ENCODE results near the gene PROCR.
"Not testable (repeated sequence)": the region's sequence is repeated elsewhere in the genome, so short reads cannot be mapped to it uniquely, and the experiment has no call there.

Gene PROCR

DNA sequence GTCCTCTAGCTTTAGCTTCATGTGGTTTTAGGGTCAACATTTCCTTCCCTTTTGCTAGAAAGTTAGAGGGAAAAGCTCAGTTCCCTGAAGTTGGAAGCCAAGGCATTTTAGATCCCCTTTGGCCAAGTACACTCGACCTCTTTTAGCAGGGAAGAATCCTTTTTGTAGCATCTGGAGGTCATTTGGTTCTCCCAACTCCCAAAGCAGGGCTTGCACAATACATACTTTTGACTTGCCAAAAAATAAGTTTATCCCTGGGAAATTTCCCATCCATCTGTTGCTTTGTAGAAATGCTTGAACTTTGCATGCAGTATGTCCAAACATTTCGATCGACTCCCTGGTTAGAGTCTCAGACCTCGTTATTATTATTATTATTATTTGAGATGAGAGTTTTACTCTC, 20.1 kb upstream of the PROCR start:
- TF ChIP-seq GABPA (IDR thresholded peaks at IDR 0.05; ENCODE audit: low read depth) = no peak
- TF ChIP-seq POLR2AphosphoS5 (IDR thresholded peaks at IDR 0.05; ENCODE audit: low read depth) = no peak
- TF ChIP-seq, protein P1, sequence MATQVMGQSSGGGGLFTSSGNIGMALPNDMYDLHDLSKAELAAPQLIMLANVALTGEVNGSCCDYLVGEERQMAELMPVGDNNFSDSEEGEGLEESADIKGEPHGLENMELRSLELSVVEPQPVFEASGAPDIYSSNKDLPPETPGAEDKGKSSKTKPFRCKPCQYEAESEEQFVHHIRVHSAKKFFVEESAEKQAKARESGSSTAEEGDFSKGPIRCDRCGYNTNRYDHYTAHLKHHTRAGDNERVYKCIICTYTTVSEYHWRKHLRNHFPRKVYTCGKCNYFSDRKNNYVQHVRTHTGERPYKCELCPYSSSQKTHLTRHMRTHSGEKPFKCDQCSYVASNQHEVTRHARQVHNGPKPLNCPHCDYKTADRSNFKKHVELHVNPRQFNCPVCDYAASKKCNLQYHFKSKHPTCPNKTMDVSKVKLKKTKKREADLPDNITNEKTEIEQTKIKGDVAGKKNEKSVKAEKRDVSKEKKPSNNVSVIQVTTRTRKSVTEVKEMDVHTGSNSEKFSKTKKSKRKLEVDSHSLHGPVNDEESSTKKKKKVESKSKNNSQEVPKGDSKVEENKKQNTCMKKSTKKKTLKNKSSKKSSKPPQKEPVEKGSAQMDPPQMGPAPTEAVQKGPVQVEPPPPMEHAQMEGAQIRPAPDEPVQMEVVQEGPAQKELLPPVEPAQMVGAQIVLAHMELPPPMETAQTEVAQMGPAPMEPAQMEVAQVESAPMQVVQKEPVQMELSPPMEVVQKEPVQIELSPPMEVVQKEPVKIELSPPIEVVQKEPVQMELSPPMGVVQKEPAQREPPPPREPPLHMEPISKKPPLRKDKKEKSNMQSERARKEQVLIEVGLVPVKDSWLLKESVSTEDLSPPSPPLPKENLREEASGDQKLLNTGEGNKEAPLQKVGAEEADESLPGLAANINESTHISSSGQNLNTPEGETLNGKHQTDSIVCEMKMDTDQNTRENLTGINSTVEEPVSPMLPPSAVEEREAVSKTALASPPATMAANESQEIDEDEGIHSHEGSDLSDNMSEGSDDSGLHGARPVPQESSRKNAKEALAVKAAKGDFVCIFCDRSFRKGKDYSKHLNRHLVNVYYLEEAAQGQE (IDR thresholded peaks at IDR 0.05; ENCODE audit: insufficient replicate concordance, low read depth) = no peak
- TF ChIP-seq, protein P2, sequence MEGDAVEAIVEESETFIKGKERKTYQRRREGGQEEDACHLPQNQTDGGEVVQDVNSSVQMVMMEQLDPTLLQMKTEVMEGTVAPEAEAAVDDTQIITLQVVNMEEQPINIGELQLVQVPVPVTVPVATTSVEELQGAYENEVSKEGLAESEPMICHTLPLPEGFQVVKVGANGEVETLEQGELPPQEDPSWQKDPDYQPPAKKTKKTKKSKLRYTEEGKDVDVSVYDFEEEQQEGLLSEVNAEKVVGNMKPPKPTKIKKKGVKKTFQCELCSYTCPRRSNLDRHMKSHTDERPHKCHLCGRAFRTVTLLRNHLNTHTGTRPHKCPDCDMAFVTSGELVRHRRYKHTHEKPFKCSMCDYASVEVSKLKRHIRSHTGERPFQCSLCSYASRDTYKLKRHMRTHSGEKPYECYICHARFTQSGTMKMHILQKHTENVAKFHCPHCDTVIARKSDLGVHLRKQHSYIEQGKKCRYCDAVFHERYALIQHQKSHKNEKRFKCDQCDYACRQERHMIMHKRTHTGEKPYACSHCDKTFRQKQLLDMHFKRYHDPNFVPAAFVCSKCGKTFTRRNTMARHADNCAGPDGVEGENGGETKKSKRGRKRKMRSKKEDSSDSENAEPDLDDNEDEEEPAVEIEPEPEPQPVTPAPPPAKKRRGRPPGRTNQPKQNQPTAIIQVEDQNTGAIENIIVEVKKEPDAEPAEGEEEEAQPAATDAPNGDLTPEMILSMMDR (IDR thresholded peaks at IDR 0.05; ENCODE audit: insufficient read depth, low read length) = no peak
- no peak for TF ChIP-seq SPI1 (IDR thresholded peaks at IDR 0.05; ENCODE audit: borderline replicate concordance, low read depth)
- H3K27me3 ChIP-seq (ENCODE audit: insufficient read depth, poor library complexity, severe bottlenecking) = no peaks in the 10 kb centered on the region
- no peak for DNase-seq (ENCODE audit: low read depth in 1 of 2, low spot score in 1 of 2)
- no peak overlapping the region for H3K4me3 ChIP-seq (replicated peaks; ENCODE audit: insufficient read depth, low read length)
- H3K27ac ChIP-seq (replicated peaks) = no peak overlapping the region

DNA sequence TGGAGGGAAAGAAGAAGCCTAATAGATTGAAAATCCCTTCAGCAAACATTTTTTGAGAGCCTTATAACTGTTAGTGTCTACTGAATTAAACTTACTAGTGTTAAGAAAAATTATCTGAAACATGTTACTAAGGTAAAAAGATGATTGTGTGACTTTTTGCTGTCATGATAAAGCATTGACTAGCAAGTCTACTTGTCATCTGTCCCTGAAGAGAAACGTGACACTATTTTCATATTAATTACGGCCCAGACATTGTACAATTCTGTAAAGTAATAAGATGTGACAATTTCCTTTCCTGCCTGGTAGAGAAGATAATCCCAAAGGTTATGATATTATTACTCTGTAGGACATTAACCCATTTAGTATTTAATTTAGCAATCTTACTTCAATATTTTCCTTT, 15.9 kb upstream of the PROCR start:
- H3K27me3 ChIP-seq (ENCODE audit: insufficient read depth, poor library complexity, severe bottlenecking) = no peaks in the 10 kb centered on the region
- H3K4me3 ChIP-seq (replicated peaks; ENCODE audit: insufficient read depth, low read length) = no peak overlapping the region
- H3K27ac ChIP-seq (replicated peaks) = no peak overlapping the region
- no peak for DNase-seq (ENCODE audit: low read depth in 1 of 2, low spot score in 1 of 2)
- no peak for TF ChIP-seq SPI1 (IDR thresholded peaks at IDR 0.05; ENCODE audit: borderline replicate concordance, low read depth)
- TF ChIP-seq, protein P1 (IDR thresholded peaks at IDR 0.05; ENCODE audit: insufficient replicate concordance, low read depth) = no peak
- no peak for TF ChIP-seq GABPA (IDR thresholded peaks at IDR 0.05; ENCODE audit: low read depth)
- TF ChIP-seq, protein P2 (IDR thresholded peaks at IDR 0.05; ENCODE audit: insufficient read depth, low read length) = no peak
- TF ChIP-seq POLR2AphosphoS5 (IDR thresholded peaks at IDR 0.05; ENCODE audit: low read depth) = no peak

DNA sequence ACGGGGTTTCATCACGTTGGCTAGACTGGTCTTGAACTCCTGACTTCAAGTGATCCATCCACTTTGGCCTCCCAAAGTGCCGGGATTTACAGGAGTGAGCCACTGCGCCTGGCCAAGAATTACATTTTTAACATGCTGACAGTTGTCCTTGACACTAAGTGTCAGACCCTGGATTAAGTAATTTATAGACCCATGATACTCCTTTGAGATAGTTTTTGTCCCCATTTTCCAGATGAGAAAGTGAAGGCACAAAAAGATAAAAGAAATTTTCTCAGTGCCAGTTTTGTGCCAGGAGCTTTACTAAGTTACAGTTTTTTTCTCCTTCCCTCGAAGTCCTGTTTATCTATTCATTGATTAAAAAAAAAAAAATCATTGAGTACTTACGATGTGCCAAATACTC, 14.9 kb upstream of the PROCR start:
- Histone ChIP-seq H3K4me3 (replicated peaks; ENCODE audit: insufficient read depth, low read length) (no peak overlapping the region), H3K27ac (replicated peaks) (no peak overlapping the region), H3K27me3 (ENCODE audit: insufficient read depth, poor library complexity, severe bottlenecking) (no peaks in the 10 kb centered on the region)
- TF ChIP-seq SPI1 (IDR thresholded peaks at IDR 0.05; ENCODE audit: borderline replicate concordance, low read depth) (no peak), GABPA (IDR thresholded peaks at IDR 0.05; ENCODE audit: low read depth) (no peak), POLR2AphosphoS5 (IDR thresholded peaks at IDR 0.05; ENCODE audit: low read depth) (no peak)
- TF ChIP-seq, protein P2 (IDR thresholded peaks at IDR 0.05; ENCODE audit: insufficient read depth, low read length) = no peak
- TF ChIP-seq, protein P1 (IDR thresholded peaks at IDR 0.05; ENCODE audit: insufficient replicate concordance, low read depth) = no peak
- no peak for DNase-seq (ENCODE audit: low read depth in 1 of 2, low spot score in 1 of 2)

DNA sequence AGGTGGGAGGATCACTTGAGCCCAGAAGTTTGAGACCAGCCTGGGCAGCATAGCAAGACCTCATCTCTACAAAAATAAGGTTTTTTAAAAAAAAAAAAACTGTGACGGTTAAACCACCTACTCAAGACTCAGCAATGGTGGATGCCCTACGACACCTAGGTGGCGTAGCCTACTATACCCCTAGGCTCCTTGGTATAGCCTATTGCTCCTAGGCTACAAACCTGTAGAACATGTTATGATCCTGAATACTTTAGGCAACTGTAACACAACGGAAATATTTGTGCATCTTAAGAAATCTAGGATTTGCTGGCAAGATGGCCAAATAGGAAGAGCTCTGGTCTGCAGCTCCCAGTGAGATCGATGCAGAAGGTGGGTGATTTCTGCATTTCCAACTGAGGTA, 11.5 kb upstream of the PROCR start:
- H3K27me3 ChIP-seq (ENCODE audit: insufficient read depth, poor library complexity, severe bottlenecking); DNase-seq (ENCODE audit: low read depth in 1 of 2, low spot score in 1 of 2); H3K27ac ChIP-seq (replicated peaks); H3K4me3 ChIP-seq (replicated peaks; ENCODE audit: insufficient read depth, low read length): not testable (repeated sequence)

DNA sequence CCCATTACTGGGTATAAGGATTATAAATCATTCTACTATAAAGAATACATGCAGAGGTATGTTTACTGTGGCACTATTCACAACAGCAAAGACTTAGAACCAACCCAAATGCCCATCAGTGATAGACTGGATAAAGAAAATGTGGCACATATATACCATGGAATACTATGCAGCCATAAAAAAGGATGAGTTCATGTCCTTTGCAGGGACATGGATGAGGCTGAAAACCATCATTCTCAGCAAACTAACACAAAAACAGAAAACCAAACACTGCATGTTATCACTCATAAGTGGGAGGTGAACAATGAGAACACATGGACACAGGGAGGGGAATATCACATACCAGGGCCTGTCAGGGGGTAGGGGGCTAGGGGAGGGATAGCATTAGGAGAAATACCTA, 7.3 kb upstream of the PROCR start:
- not testable (repeated sequence) for H3K27me3 ChIP-seq (ENCODE audit: insufficient read depth, poor library complexity, severe bottlenecking); H3K4me3 ChIP-seq (replicated peaks; ENCODE audit: insufficient read depth, low read length); DNase-seq (ENCODE audit: low read depth in 1 of 2, low spot score in 1 of 2); H3K27ac ChIP-seq (replicated peaks)

Measured in HL-60 (cell line).